ENCODE results near the gene TMEM61. TPM values are rescaled to one million over a fixed set of nuclear protein-coding genes. Genes with fewer than 3 reads are reported as not detected.
"Not testable (repeated sequence)": the region's sequence is repeated elsewhere in the genome, so short reads cannot be mapped to it uniquely, and the experiment has no call there.

Gene TMEM61
- total RNA-seq = 0.41 and 1.6 TPM in 2 replicates

DNA sequence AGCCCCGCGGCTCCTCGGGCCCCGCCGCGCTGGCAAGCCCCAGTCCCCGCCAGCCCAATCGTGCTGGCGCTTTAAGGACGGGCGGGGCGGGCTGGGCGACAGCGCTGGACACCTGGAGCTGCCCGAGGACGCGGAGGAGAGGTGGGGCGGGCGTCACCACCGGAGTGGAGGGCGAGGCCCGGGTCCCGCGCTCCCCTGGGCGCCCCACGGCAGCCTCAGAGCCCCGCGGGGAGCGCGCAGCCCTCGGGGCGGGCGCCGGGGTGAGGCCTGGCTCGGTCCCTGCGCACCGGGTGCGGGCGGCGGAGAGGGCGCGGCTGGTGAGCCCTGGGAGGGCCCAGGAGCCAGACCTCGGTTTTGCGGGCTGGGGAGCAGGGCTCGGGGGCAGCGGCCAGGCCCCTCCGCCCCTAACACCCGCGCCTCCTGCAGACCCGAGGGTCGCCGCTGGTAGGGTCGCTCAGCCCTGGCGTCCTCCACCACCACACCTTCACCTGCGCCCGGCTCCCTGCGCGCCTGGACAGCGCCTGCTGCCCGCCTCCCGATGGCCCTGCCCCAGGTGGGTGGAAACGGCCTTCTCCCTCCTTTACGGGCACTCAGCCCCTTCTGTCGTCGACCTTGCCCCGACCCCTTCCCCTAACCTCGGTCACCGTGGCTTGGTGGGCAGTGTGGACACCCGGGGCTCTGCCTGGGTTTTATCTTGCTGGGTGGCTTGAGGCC is at the start of gene TMEM61:
Gene TMEM61, plus strand, starts transcription at position 101 of the 714 bp plus-strand sequence. Its CDS starts 438 bp downstream, at position 539.
- peaks cover 38% of the 10 kb centered on the region for H3K27me3 ChIP-seq (ENCODE audit: control insufficient read depth, insufficient read depth, low read length)
- no peaks in the 10 kb centered on the region for H3K36me3 ChIP-seq (ENCODE audit: control insufficient read depth, insufficient read depth, low read length)
- peak within 1 kb of the TSS; percentile 38 for H3K4me3 ChIP-seq (ENCODE audit: low read depth, low read length)
- TF ChIP-seq, protein P1, sequence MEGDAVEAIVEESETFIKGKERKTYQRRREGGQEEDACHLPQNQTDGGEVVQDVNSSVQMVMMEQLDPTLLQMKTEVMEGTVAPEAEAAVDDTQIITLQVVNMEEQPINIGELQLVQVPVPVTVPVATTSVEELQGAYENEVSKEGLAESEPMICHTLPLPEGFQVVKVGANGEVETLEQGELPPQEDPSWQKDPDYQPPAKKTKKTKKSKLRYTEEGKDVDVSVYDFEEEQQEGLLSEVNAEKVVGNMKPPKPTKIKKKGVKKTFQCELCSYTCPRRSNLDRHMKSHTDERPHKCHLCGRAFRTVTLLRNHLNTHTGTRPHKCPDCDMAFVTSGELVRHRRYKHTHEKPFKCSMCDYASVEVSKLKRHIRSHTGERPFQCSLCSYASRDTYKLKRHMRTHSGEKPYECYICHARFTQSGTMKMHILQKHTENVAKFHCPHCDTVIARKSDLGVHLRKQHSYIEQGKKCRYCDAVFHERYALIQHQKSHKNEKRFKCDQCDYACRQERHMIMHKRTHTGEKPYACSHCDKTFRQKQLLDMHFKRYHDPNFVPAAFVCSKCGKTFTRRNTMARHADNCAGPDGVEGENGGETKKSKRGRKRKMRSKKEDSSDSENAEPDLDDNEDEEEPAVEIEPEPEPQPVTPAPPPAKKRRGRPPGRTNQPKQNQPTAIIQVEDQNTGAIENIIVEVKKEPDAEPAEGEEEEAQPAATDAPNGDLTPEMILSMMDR (IDR thresholded peaks at IDR 0.05; ENCODE audit: insufficient read depth, low read length, poor library complexity, severe bottlenecking) = no peak
- DNase-seq (ENCODE audit: low read depth) = no peak

DNA sequence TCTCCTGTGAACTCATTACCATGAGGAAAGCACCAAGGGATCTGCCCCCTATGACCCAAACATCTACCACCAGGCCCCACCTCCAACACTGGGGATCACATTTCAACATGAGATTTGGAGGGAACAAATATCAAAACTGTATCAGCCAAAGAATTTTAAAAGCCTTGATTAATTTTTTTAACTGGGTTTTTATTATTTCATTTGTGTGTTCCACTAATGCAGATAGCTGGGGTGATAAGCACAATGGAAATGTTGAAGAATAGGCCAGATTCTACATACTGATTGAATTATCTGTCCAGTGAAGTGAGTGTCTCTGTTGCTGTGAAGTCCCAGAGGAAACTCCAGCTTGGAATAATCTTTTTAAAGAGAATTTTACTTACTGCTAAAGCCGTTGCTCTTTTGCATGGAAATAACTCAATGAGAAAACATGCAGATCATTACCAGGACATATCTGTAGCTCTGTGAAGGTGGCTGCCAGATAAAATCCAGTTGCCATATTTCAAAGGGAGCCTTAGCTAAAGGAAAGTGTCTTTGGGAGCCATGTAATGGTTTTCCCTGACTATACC is 49.1 kb upstream of the TMEM61 start:
- no peak for DNase-seq (ENCODE audit: low read depth)
- H3K4me3 ChIP-seq (ENCODE audit: low read depth, low read length) = no peak overlapping the region
- TF ChIP-seq, protein P1 (IDR thresholded peaks at IDR 0.05; ENCODE audit: insufficient read depth, low read length, poor library complexity, severe bottlenecking) = no peak
- H3K36me3 ChIP-seq (ENCODE audit: control insufficient read depth, insufficient read depth, low read length) = no peaks in the 10 kb centered on the region
- H3K27me3 ChIP-seq (ENCODE audit: control insufficient read depth, insufficient read depth, low read length) = no peaks in the 10 kb centered on the region

GRCh38 chr1:54934081-54934480 is 46.3 kb upstream of the TMEM61 start:
- DNase-seq (ENCODE audit: low read depth); H3K4me3 ChIP-seq (ENCODE audit: low read depth, low read length); H3K27me3 ChIP-seq (ENCODE audit: control insufficient read depth, insufficient read depth, low read length); H3K36me3 ChIP-seq (ENCODE audit: control insufficient read depth, insufficient read depth, low read length): not testable (repeated sequence)

- TF ChIP-seq, protein P1 (IDR thresholded peaks at IDR 0.05; ENCODE audit: insufficient read depth, low read length, poor library complexity, severe bottlenecking) = no peak
- H3K36me3 ChIP-seq (ENCODE audit: control insufficient read depth, insufficient read depth, low read length) = no peaks in the 10 kb centered on the region
- DNase-seq (ENCODE audit: low read depth) = peak; percentile 69
- H3K27me3 ChIP-seq (ENCODE audit: control insufficient read depth, insufficient read depth, low read length) = no peaks in the 10 kb centered on the region
- no peak overlapping the region for H3K4me3 ChIP-seq (ENCODE audit: low read depth, low read length)
Measured at GRCh38 chr1:54934869-54935268, 45.6 kb upstream of the TMEM61 start.

GRCh38 chr1:54936791-54937190 is 43.6 kb upstream of the TMEM61 start:
- no peak for DNase-seq (ENCODE audit: low read depth)
- H3K36me3 ChIP-seq (ENCODE audit: control insufficient read depth, insufficient read depth, low read length) = no peaks in the 10 kb centered on the region
- TF ChIP-seq, protein P1 (IDR thresholded peaks at IDR 0.05; ENCODE audit: insufficient read depth, low read length, poor library complexity, severe bottlenecking) = no peak
- no peak overlapping the region for H3K4me3 ChIP-seq (ENCODE audit: low read depth, low read length)
- no peaks in the 10 kb centered on the region for H3K27me3 ChIP-seq (ENCODE audit: control insufficient read depth, insufficient read depth, low read length)

DNA sequence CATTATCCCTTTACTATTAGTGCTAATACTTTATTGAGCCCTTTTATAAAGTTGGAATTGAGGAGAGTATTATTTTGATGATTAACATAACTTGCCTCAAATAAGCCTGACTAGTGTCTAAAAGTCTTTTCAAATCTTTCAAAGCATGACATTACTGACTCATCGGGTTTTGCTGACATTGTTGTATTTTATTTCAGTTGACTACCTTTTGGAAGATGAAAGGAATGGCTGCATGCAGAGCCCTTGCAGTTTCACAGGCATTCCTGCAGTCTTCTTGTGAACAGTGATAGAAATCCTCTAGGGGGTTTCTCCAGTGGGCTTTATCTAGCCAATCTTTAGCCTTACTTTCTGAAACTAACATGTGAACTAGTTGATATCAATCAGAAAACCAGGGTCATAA is 43.0 kb upstream of the TMEM61 start:
- DNase-seq (ENCODE audit: low read depth) = peak; percentile 47
- TF ChIP-seq, protein P1 (IDR thresholded peaks at IDR 0.05; ENCODE audit: insufficient read depth, low read length, poor library complexity, severe bottlenecking) = no peak
- H3K36me3 ChIP-seq (ENCODE audit: control insufficient read depth, insufficient read depth, low read length) = no peaks in the 10 kb centered on the region
- no peak overlapping the region for H3K4me3 ChIP-seq (ENCODE audit: low read depth, low read length)
- no peaks in the 10 kb centered on the region for H3K27me3 ChIP-seq (ENCODE audit: control insufficient read depth, insufficient read depth, low read length)

- not testable (repeated sequence) for H3K27me3 ChIP-seq (ENCODE audit: control insufficient read depth, insufficient read depth, low read length); H3K4me3 ChIP-seq (ENCODE audit: low read depth, low read length); H3K36me3 ChIP-seq (ENCODE audit: control insufficient read depth, insufficient read depth, low read length); DNase-seq (ENCODE audit: low read depth)
Measured at GRCh38 chr1:54938955-54939354, 41.5 kb upstream of the TMEM61 start.
